Effector memory CD8-positive, alpha-beta T cell (primary cell): ENCODE measurements around the gene TAX1BP3.

Experiments
- ATAC-seq: fragments of 150-1000 bp; cut with Tn5 transposase; replicated peaks from 2 replicates; pipeline ENCODE4 v1.10.0; 2021; ENCODE audit warnings: mild to moderate bottlenecking, moderate library complexity
- DNase-seq, 3 experiments: peaks; one replicate each; pipeline ENCODE4 v3.0.0; 2021
- H3K27ac Mint-ChIP-seq, 2 donors: one replicate each; pipeline ENCODE4 v1.8.0; 2022; ENCODE audit warnings: mild to moderate bottlenecking in 2 of 2, mixed read lengths in 2 of 2, moderate library complexity in 2 of 2
- H3K27me3 Mint-ChIP-seq, 2 donors: one replicate each; pipeline ENCODE4 v1.8.0; 2022; ENCODE audit warnings: mixed read lengths in 2 of 2
- H3K36me3 Mint-ChIP-seq: one replicate; pipeline ENCODE4 v1.8.0; 2022; ENCODE audit warnings: mild to moderate bottlenecking, moderate library complexity, mixed read lengths; ENCODE audit not compliant: insufficient read depth
- H3K4me1 Mint-ChIP-seq, 2 donors: one replicate each; pipeline ENCODE4 v1.8.0; 2022; ENCODE audit warnings: low read depth in 2 of 2, mixed read lengths in 2 of 2
- H3K4me3 Mint-ChIP-seq, 2 donors: one replicate each; pipeline ENCODE4 v1.8.0; 2022; ENCODE audit warnings: mild to moderate bottlenecking in 2 of 2, mixed read lengths in 2 of 2, moderate library complexity in 2 of 2
- H3K9me3 Mint-ChIP-seq, 2 donors: one replicate each; pipeline ENCODE4 v1.8.0; 2022; ENCODE audit warnings: mixed read lengths in 2 of 2

TAX1BP3 gene

DNA sequence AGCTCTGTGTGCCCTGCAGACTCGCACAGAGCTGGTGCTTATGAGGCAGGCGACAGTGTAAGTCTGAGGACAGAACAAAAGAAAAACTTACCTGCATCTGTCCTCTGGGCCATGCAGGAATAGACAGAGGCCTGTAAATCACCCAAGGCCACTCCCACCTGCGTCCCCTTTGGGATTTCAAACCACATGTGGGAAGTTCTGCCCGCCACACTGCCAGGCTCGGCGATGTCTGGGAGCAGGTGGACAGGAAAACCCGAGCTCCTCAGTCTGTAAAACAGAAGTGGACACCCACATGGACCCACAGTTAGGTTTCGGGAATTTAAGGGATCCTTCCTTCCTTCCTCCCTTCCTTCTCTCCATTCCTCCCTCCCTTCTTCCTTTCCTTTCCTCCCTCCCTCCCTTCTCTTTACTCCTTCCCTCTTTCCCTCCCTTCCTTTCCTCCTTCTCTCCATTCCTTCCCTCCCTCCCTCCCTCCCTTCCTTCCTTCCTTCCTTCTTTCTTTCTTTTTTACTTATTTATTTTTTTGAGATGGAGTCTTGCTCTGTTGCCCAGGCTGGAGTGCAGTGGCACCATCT is 47.1 kb downstream of the TAX1BP3 start:
- Mint-ChIP-seq H3K36me3 (peaks cover 43% of the 10 kb centered on the region), H3K9me3 (no peaks in the 10 kb centered on the region), H3K4me1 (no peaks in the 10 kb centered on the region), H3K27me3 (no peaks in the 10 kb centered on the region), H3K27ac (no peak overlapping the region), H3K4me3 (no peak overlapping the region)
- ATAC-seq (no peak), DNase-seq (no peak)

DNA sequence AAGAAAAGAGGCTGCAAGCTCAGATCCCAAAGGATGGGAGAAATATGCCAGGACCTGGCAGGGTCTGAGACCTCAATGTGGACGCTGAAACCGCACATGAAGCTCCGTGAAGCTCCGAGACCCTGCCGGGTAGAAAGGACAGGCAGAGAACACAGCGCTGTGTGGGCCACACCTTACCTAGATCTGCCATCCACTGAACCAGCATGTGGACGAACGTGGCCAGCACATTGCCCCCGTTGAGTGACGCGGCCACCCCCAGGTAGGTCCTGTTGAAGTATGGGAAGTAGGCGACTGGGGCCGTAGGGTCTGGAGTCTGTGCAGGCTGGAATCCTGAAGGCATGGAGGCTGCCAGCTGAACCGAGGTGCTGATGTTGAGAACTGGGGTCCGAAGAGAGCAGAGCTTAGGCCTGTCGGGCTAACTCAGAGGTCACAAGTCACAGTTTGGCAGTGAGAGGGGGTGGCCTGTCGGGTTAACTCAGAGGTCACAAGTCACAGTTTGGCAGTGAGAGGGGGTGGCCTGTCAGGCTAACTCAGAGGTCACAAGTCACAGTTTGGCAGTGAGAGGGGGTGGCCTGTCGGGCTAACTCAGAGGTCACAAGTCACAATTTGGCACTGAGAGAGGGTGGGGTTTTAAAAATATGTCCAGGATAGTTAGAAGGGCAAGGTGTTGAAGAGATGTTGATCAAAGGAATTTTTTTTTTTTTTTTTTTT is 53.1 kb downstream of the TAX1BP3 start:
- no peak for DNase-seq
- Mint-ChIP-seq H3K27me3 (no peaks in the 10 kb centered on the region), H3K4me1 (no peaks in the 10 kb centered on the region), H3K9me3 (no peaks in the 10 kb centered on the region), H3K4me3 (no peak overlapping the region), H3K36me3 (peaks cover 46% of the 10 kb centered on the region), H3K27ac (no peak overlapping the region)
- no peak for ATAC-seq

DNA sequence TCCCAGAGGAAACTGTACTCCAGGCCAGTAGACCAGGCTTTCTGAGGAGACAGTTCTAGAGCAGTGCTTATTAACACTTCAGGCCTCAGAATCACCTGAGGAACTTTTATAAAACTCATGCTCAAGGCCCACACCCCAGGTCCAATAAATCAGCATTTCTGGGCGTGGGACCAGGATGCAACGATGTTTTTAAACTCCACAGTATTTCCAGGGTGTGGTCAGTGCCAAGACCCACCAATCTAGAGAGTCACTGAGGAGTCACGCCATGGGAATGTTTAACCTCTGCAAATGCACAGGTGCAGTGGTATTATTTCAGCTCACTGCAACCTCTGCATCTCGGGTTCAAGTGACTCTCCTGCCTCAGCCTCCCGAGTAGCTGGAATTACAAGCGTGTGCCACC is 55.3 kb downstream of the TAX1BP3 start:
- H3K9me3 Mint-ChIP-seq = no peaks in the 10 kb centered on the region
- H3K4me3 Mint-ChIP-seq = no peak overlapping the region
- H3K36me3 Mint-ChIP-seq = peaks cover 28% of the 10 kb centered on the region
- H3K27ac Mint-ChIP-seq = no peak overlapping the region
- no peaks in the 10 kb centered on the region for H3K4me1 Mint-ChIP-seq
- DNase-seq (no peak), ATAC-seq (no peak)
- no peaks in the 10 kb centered on the region for H3K27me3 Mint-ChIP-seq
